Measurements from ENCODE around the gene TNS3. TPM values are rescaled to one million over a fixed set of nuclear protein-coding genes. Genes with fewer than 3 reads are reported as not detected.
"Not testable (repeated sequence)": the region's sequence is repeated elsewhere in the genome, so short reads cannot be mapped to it uniquely, and the experiment has no call there.

TNS3 gene
- total and polyA plus RNA-seq, 7 donors, result 17.4 to 43.8 (median 28.8) TPM

GRCh38 chr7:47472444-47473157 is 109.3 kb downstream of the TNS3 start:
- Histone ChIP-seq H3K9me3 (no peaks in the 10 kb centered on the region), H3K4me1 (peaks cover 0 to 25% (median 15%) of the 10 kb centered on the region in 4 donors), H3K27me3 (no peaks in the 10 kb centered on the region), H3K27ac (no peak overlapping the region), H3K4me3 (no peak overlapping the region), H3K36me3 (no peaks in the 10 kb centered on the region)
- no peak for DNase-seq
- TF ChIP-seq POLR2AphosphoS5 (IDR thresholded peaks at IDR 0.05) (no peak), EP300 (IDR thresholded peaks at IDR 0.05) (no peak), CTCF (IDR thresholded peaks at IDR 0.05) (no peak), POLR2A (IDR thresholded peaks at IDR 0.05) (no peak)
- 79 to 82% methylated on average over 19 of the region's 19 CpGs for WGBS, 2 donors
- intact Hi-C loops (cut with DNase I), result no loop called here

GRCh38 chr7:47471831-47472230 is 110.1 kb downstream of the TNS3 start:
- Histone ChIP-seq H3K27me3 (no peaks in the 10 kb centered on the region), H3K4me3 (no peak overlapping the region), H3K36me3 (no peaks in the 10 kb centered on the region), H3K27ac (no peak overlapping the region), H3K4me1 (peaks cover 0 to 21% (median 12%) of the 10 kb centered on the region in 4 donors), H3K9me3 (no peaks in the 10 kb centered on the region)
- 72 to 81% methylated on average over 3 of the region's 3 CpGs for WGBS, 2 donors
- TF ChIP-seq POLR2AphosphoS5 (IDR thresholded peaks at IDR 0.05) (no peak), EP300 (IDR thresholded peaks at IDR 0.05) (no peak), POLR2A (IDR thresholded peaks at IDR 0.05) (no peak), CTCF (IDR thresholded peaks at IDR 0.05) (no peak)
- intact Hi-C loops (cut with DNase I), result no loop called here
- DNase-seq, result no peak

GRCh38 chr7:47471358-47471703 is 110.6 kb downstream of the TNS3 start:
- intact Hi-C loops (cut with DNase I), result no loop called here
- H3K4me1 ChIP-seq, result peaks cover 0 to 21% (median 10%) of the 10 kb centered on the region in 4 donors

GRCh38 chr7:47470567-47471357 is 111.1 kb downstream of the TNS3 start:
- DNase-seq, result no peak
- Histone ChIP-seq H3K4me1 (peaks cover 0 to 16% (median 10%) of the 10 kb centered on the region in 4 donors), H3K36me3 (no peaks in the 10 kb centered on the region), H3K9me3 (no peaks in the 10 kb centered on the region), H3K4me3 (no peak overlapping the region), H3K27me3 (no peaks in the 10 kb centered on the region), H3K27ac (no peak overlapping the region)
- 18 to 71% methylated on average over 13 of the region's 13 CpGs for WGBS, 2 donors
- intact Hi-C loops (cut with DNase I), result no loop called here
- TF ChIP-seq CTCF (IDR thresholded peaks at IDR 0.05) (no peak), EP300 (IDR thresholded peaks at IDR 0.05) (no peak), POLR2A (IDR thresholded peaks at IDR 0.05) (no peak), POLR2AphosphoS5 (IDR thresholded peaks at IDR 0.05) (no peak)

More at GRCh38 chr7:47471358-47471703, 110.6 kb downstream of the TNS3 start:
- TF ChIP-seq EP300 (IDR thresholded peaks at IDR 0.05) (no peak), POLR2AphosphoS5 (IDR thresholded peaks at IDR 0.05) (no peak), CTCF (IDR thresholded peaks at IDR 0.05) (no peak)
- 38 to 77% methylated on average over 9 of the region's 9 CpGs for WGBS, 2 donors
- no peak for DNase-seq
- H3K4me3 ChIP-seq, result no peak overlapping the region
- no peaks in the 10 kb centered on the region for H3K36me3 ChIP-seq
- H3K9me3 ChIP-seq, result no peaks in the 10 kb centered on the region
- no peaks in the 10 kb centered on the region for H3K27me3 ChIP-seq
- no peak overlapping the region for H3K27ac ChIP-seq

GRCh38 chr7:47469846-47470245 is 112.1 kb downstream of the TNS3 start:
- H3K36me3 ChIP-seq; H3K9me3 ChIP-seq; intact Hi-C loops (cut with DNase I); H3K27me3 ChIP-seq; DNase-seq; H3K27ac ChIP-seq; H3K4me3 ChIP-seq; H3K4me1 ChIP-seq: not testable (repeated sequence)
- WGBS, 2 donors, result 26 to 71% methylated on average over 5 of the region's 5 CpGs
